GM18505 (cell line): ENCODE results near the gene USP46.

Experiments used
- ATAC-seq: cut with Tn5 transposase; IDR thresholded peaks from one replicate; pipeline ENCODE4 v1.9.1; 2021; ENCODE audit not compliant: unreplicated experiment
- POLR2A ChIP-seq: IDR thresholded peaks from 4 replicates; pipeline ENCODE4 v1.6.1; 2011; ENCODE audit warnings: borderline replicate concordance; ENCODE audit not compliant: insufficient read depth, insufficient read length; ENCODE audit errors: extremely low read depth

USP46 gene, protein sequence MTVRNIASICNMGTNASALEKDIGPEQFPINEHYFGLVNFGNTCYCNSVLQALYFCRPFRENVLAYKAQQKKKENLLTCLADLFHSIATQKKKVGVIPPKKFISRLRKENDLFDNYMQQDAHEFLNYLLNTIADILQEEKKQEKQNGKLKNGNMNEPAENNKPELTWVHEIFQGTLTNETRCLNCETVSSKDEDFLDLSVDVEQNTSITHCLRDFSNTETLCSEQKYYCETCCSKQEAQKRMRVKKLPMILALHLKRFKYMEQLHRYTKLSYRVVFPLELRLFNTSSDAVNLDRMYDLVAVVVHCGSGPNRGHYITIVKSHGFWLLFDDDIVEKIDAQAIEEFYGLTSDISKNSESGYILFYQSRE

DNA sequence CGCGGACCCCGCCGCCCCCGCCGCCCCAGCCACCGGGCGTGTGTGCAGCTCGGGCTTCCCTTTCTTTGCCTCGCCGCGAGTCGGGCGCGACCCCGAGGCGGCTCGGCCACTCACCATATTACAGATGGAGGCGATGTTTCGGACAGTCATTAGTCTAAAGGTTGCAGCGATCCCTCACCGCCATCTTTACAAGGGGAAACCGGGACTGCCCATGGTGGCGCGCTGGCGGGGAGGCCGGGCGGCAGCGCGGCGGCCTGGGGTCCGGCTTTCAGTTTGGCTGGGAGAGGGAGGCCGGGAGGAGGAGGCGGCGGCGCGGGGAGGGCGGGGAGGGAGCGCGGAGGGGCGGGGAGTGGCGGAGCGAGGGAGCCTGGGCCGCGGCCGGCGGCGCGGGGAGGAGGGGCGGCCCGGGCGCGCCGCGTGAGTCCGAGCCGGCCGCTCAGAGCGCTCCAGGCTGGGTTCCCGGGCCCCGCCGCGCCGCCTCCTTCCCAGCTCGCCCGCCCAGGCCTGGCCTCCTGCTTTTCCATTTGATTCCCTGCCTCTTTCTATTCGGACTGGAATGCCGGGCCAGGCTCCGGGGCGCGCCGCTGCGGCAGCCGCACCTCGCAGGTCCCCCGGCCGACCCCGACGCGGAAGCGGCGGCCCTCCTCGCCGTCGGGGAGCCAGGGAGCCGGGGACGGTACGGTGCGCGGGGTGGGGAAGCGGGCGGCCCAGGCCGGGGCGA, at the start of gene USP46:
USP46 (minus strand) TSS at position 301 of the 721 bp plus-strand sequence; CDS start at position 150, 151 bp downstream.
- peak; percentile 82 for ATAC-seq
- peak; percentile 68 for TF ChIP-seq POLR2A

DNA sequence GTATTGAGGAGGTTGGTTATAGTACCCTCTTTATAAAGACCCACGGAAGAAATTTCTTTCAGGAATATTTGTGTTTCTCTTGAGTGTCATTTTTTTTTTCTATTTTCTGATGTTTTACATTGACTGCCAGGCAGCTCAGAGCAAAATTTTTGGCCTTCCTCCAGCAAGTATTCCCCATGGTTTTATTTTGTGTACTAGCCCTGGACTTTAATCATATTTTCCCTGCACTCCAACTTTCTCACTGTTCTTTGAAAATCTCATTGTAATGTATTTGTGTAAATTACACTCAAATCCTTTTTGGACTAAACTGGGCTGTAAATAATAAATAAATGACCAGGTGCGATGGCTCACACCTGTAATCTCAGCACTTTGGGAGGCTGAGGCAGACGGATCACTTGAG, 45.6 kb upstream of the USP46 start:
- no peak for TF ChIP-seq POLR2A
- no peak for ATAC-seq

DNA sequence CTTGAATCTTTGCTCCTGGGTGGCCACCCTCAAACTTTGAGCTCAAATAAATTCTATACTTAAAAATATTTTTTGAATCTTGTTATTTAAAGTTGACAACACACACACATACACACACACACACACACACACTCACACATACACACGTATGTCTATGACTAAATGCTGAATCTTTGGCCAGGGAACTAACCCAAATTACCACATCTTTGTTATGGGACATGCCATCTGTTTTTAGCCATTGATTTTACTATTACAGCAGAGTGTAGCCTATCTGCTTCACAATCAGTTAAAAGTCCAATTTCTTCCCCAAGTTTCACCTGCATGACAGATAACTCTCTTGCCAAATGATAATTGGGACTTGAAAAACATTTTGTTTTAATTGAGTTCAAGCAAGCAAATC, 45.0 kb upstream of the USP46 start:
- no peak for ATAC-seq
- no peak for TF ChIP-seq POLR2A

DNA sequence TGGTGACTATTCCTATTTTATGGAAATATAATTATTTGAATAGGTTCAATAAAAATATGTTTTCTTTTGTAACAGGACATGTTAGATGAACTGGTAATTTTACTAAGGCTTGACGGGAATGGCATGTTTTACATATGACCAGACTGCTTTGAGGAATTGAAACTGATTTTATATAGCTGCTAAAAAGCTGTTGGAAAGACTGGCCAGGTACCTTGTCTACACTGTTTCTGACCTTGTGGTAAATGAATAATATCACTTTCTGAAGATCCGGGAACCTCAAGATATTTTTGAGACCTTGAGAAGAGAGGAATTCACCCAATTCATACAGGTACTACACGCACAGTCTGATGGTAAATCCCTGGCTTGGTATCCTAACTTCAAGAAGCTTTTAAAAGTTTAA, 42.1 kb upstream of the USP46 start:
- peak; percentile 89 for ATAC-seq
- TF ChIP-seq POLR2A: no peak

DNA sequence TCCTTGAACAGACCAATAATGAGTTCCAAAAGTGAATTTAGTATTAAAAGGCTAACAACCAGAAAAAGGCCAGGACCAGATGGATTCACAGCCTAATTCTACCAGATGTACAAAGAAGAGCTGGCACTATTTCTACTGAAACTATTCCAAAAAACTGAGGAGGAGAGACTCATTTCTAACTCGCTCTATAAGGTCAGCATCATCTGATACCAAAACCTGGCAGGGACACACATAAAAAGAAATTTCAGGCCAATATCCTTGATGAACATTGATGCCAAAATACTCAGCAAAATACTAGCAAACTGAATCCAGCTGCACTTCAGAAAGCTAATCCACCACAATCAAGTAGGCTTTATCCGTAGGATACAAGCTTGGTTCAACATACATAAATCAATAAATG, 35.8 kb upstream of the USP46 start:
- no peak for TF ChIP-seq POLR2A
- ATAC-seq: no peak

DNA sequence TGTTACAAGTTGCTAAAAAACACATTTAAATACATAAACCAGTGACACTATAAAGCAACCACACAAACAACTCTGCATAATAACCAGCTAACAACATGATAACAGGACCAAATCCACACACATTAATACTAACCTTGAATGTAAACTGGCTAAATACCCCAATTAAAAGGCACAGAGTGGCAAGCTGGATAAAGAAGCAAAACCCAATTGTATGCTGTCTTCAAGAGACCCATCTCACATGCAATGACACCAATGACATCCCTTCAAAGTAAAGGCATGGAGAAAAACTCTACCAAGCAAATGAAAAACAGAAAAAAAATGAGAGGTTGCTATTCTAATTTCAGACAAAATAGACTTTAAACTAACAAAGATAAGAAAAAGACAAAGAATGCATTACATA, 34.4 kb upstream of the USP46 start:
- TF ChIP-seq POLR2A: no peak
- ATAC-seq: no peak

DNA sequence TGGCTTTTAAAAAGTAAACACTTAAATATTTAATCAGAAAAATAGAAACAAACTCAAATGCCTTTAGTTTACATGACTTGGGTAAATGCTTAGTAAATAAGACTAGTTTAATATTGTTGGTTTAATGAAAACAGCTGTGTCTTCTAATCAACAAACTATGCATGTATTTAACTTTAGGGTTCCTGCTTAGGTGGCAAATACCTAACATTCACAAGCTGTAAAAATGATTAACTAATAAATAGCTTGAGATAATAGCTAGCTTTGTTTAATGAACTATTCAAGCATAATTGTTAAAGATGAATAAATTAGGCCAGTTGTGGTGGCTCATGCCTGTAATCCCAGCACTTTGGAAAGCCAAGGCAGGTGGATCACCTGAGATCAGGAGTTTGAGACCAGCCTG, 30.0 kb upstream of the USP46 start:
- no peak for TF ChIP-seq POLR2A
- ATAC-seq: no peak

DNA sequence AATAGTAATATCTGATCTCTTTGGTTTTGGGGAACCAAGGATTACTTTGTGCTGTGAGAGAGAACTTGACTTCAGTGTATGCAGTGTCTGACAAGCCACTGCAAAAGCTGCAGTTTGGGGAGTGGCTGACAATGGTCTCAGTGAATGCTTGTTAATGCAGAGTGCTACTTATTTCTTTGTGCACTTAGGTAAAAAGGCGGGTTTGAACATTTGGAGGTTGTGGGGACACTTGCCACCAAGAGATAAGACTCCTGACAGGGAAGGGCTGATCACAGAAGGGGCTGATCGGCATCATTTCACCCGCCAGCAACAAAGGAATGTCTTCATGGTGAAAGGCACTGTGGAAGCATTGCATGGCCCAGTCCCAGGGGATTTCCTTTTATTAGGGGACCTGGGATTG, 28.6 kb upstream of the USP46 start:
- no peak for ATAC-seq
- TF ChIP-seq POLR2A: no peak

DNA sequence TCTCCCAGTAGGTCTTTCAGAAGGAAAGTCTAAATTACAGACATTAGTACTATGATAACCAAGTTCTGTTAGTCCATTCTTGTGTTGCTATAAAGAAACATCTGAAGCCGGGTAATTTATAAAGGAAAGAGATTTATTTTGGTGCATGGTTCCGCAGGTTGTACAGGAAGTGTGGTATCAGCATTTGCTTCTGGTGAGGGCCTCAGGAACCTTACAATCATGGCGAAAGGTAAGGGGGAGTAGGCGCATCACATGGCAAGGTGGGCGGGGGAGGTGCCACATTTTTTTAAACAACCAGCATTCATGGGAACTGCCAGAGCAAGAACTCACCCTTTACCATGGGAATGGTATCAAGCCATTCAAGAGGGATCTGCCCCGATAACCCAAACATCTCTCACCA, 26.2 kb upstream of the USP46 start:
- ATAC-seq: no peak
- no peak for TF ChIP-seq POLR2A

DNA sequence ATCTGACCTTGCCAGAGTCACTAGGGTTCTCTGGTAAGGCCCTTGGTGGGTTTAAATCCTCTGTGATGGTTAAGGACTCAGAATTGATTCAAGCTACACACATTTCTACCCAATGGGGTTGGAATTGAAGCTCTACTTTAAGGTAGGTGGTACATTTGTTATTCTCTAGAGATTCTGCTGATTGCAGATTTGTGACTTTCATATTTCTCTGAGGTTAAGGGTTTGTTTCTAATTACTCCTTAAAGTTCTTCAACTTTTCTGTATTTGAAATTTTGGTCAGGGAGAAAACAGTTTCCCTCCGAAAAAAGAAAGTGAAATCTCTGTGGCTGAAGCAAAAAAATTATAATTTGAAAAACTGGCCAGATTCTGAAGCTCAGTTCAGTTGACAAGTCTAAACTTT, 25.8 kb upstream of the USP46 start:
- no peak for ATAC-seq

DNA sequence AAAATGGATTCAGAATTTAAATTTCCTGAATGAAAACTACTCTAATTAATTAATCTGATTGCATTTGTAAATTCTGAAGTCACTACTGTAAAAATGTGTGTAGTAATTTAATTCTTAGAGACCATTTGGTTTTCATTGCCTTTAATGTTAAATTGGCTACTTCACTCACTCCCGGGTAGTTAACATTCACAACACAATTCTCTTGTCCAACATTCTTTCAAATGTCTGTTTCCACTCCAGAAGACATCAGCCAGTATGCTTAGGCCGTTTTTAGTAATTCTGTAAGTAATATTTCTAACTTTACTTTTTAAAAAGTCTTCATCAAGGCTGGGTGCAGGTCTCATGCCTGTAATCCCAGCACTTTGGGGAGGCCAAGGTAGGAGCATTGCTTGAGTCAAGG, 21.3 kb upstream of the USP46 start:
- no peak for TF ChIP-seq POLR2A
- ATAC-seq: no peak

More for the DNA sequence above, 25.8 kb upstream of the USP46 start:
- no peak for TF ChIP-seq POLR2A

DNA sequence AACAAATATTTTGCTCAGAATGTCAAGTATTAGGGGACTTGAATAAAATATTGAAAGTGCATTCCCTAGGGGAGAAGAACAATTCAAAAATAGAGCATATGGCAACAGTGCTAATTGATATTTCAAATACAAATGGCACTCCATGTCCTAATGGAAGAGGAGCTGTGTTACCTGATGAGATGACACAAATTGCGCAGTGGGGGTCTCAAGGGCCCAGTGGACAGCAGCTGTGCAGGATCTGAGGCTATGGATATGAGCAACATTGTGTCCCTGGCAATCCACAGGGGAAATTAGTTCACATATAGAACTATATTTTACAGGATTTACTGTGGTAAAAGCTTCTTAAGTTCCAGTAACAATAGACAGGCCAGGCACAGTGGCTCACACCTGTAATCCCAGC, 17.4 kb upstream of the USP46 start:
- TF ChIP-seq POLR2A: no peak
- no peak for ATAC-seq

DNA sequence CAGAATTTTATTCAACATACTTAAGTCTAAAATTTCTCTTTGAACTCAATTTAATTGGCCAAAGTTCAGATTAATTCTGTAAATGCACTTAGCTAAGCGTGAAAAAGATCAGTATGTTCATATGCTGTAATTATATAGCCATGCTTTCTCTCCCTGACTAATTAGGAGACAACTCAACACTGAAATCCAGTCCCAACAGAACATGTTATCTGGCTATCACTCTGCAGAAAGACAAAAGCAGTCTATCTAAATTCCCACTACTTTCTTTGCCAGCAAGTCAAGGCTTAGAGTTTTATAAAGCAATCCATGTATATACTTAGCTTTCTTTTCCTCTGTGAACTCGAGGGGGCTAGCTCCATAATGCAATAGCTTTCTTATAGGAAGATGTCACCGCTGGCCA, 16.0 kb upstream of the USP46 start:
- ATAC-seq: no peak
- TF ChIP-seq POLR2A: no peak

DNA sequence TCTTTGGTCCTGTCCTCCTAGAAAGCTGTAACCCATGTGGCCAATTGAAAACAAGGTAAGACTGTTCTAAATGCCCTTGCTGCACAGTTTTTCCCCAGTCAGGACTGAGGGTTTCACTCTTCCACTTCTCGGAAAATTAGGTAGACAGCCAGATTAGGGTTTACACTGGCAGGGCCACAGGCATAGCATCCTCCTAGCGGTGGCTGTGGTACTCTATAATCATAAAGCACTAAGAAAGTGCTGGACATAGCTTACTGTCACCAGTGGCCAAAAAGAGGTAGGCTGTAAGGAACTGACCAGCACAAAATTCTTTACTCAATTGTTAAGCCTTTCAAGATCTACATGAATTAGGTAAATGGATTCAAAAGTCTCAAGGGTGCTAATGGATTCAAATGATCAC, 11.6 kb upstream of the USP46 start:
- no peak for ATAC-seq
- TF ChIP-seq POLR2A: no peak
